Neural cell (in vitro differentiated cells): ENCODE data around the gene SKIC2. TPM values are rescaled to one million over a fixed set of nuclear protein-coding genes. Genes with fewer than 3 reads are reported as not detected.

Source experiments
- H2AFZ ChIP-seq: fragments of 200-600, 300-800 bp; sonication (generic), shearing (Covaris generic); 2 replicates; pipeline ENCODE4 v1.6.0; 2014; ENCODE audit warnings: low read depth, mild to moderate bottlenecking, antibody characterized with exemption, low read length, moderate library complexity
- H3F3A ChIP-seq: fragments of 200-600 bp; shearing (Covaris generic); 2 replicates; pipeline ENCODE4 v1.6.1; 2016; ENCODE audit warnings: mild to moderate bottlenecking, moderate library complexity, mixed read lengths, antibody characterized with exemption, low read length; ENCODE audit not compliant: insufficient read depth, poor library complexity, severe bottlenecking
- H3K27ac ChIP-seq: fragments of 200-600, 300-800 bp; sonication (generic), shearing (Covaris generic); 2 replicates; pipeline ENCODE4 v1.5.1; 2014; ENCODE audit warnings: mild to moderate bottlenecking, low read length, moderate library complexity
- H3K27me3 ChIP-seq: fragments of 300-800, 200-600 bp; sonication (generic), shearing (Covaris generic); 2 replicates; pipeline ENCODE4 v1.6.0; 2014; ENCODE audit warnings: mild to moderate bottlenecking, low read depth, low read length, moderate library complexity; ENCODE audit not compliant: insufficient read depth
- H3K36me3 ChIP-seq: fragments of 300-800, 200-600 bp; sonication (generic), shearing (Covaris generic); 2 replicates; pipeline ENCODE4 v1.5.1; 2014; ENCODE audit warnings: mild to moderate bottlenecking, antibody characterized with exemption, low read length, moderate library complexity; ENCODE audit not compliant: insufficient read depth
- H3K4me2 ChIP-seq: fragments of 300-800, 200-600 bp; sonication (generic), shearing (Covaris generic); 2 replicates; pipeline ENCODE4 v1.6.0; 2014; ENCODE audit warnings: mild to moderate bottlenecking, low read length
- H3K4me3 ChIP-seq: fragments of 300-800, 200-600 bp; sonication (generic), shearing (Covaris generic); 2 replicates; pipeline ENCODE4 v1.5.1; 2014; ENCODE audit warnings: mild to moderate bottlenecking, low read length, moderate library complexity
- H3K79me2 ChIP-seq: fragments of 200-600 bp; shearing (Covaris generic); replicated peaks from 2 replicates; pipeline ENCODE4 v1.6.0; 2014; ENCODE audit warnings: mild to moderate bottlenecking, low read length, moderate library complexity; ENCODE audit not compliant: insufficient read depth
- H3K9ac ChIP-seq: fragments of 300-800, 200-600 bp; sonication (generic), shearing (Covaris generic); 2 replicates; pipeline ENCODE4 v1.6.1; 2016; ENCODE audit warnings: mild to moderate bottlenecking, low read length, mixed read lengths
- H3K9me2 ChIP-seq: fragments of 200-600 bp; shearing (Covaris generic); 2 replicates; pipeline ENCODE4 v1.6.1; 2016; ENCODE audit warnings: mild to moderate bottlenecking, low read length, mixed read lengths; ENCODE audit not compliant: insufficient read depth
- H3K9me3 ChIP-seq: fragments of 200-600, 300-800 bp; sonication (generic), shearing (Covaris generic); 2 replicates; pipeline ENCODE4 v1.6.1; 2016; ENCODE audit warnings: mild to moderate bottlenecking, mixed run types, low read length, moderate library complexity, mixed read lengths
- H4K20me1 ChIP-seq: fragments of 200-600 bp; shearing (Covaris generic); 2 replicates; pipeline ENCODE4 v1.6.1; 2016; ENCODE audit warnings: mild to moderate bottlenecking, mixed run types; ENCODE audit not compliant: insufficient read depth
- EP300 ChIP-seq: fragments of 450-650 bp; conservative IDR thresholded peaks from 2 replicates; pipeline ENCODE4 v1.6.1; 2014; ENCODE audit warnings: antibody characterized with exemption, mild to moderate bottlenecking, moderate library complexity; ENCODE audit not compliant: poor library complexity, severe bottlenecking
- EZH2 ChIP-seq: fragments of 200-600, 300-800 bp; shearing (Covaris generic), sonication (generic); IDR thresholded peaks from 2 replicates; pipeline ENCODE4 v1.6.1; 2014; ENCODE audit warnings: antibody characterized with exemption, low read length, borderline replicate concordance, mild to moderate bottlenecking; ENCODE audit not compliant: insufficient read depth, poor library complexity, severe bottlenecking
- MXI1 ChIP-seq: fragments of 450-650 bp; conservative IDR thresholded peaks from 2 replicates; pipeline ENCODE4 v1.6.1; 2014; ENCODE audit warnings: antibody characterized with exemption, mild to moderate bottlenecking; ENCODE audit not compliant: poor library complexity, severe bottlenecking
- POLR2AphosphoS5 ChIP-seq: IDR thresholded peaks from 2 replicates; pipeline ENCODE4 v1.6.1; 2012
- RAD21 ChIP-seq: fragments of 450-650 bp; conservative IDR thresholded peaks from 2 replicates; pipeline ENCODE4 v1.6.1; 2014; ENCODE audit warnings: antibody characterized with exemption, mild to moderate bottlenecking, moderate library complexity
- REST ChIP-seq: IDR thresholded peaks from 2 replicates; pipeline ENCODE4 v1.6.1; 2012; ENCODE audit warnings: borderline replicate concordance
- SMC3 ChIP-seq: fragments of 450-650 bp; conservative IDR thresholded peaks from 2 replicates; pipeline ENCODE4 v1.6.1; 2014; ENCODE audit warnings: antibody characterized with exemption, mild to moderate bottlenecking, moderate library complexity; ENCODE audit not compliant: poor library complexity
- TAF1 ChIP-seq: IDR thresholded peaks from 2 replicates; pipeline ENCODE4 v1.6.1; 2012; ENCODE audit warnings: low read depth
- polyA plus RNA-seq: library from polyadenylated mRNA; depleted of rRNA; stranded (reverse); fragments of >200 nt; gene quantifications from 2 replicates; pipeline ENCODE4 v1.2.3, GENCODE V29; 2014
- TF ChIP-seq, protein P1 (sequence below): fragments of 450-650 bp; IDR thresholded peaks from 2 replicates; pipeline ENCODE4 v1.5.1; 2014; ENCODE audit warnings: antibody characterized with exemption, mild to moderate bottlenecking, moderate library complexity; ENCODE audit not compliant: poor library complexity, severe bottlenecking

SKIC2 gene
- polyA plus RNA-seq, 1 donor from 2014 or later: 48.2 TPM

DNA sequence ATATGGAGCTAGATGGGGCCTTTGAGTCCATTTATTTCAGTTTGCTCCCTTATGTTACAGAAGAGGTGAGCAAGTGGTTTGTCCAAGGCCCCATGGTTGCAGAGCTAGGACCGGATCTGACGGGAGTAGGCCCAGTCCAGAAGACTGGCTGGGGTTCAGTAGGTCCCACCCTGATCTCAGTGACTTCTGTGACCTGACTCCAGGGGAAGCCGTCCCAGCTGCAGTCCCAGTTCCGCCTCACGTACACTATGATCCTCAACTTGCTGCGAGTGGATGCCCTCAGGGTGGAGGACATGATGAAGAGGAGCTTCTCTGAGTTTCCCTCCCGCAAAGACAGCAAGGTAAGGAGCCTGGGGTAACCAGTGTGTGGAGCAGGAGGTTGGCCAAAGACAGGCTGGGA lies 7.5 kb downstream of the SKIC2 start:
- Histone ChIP-seq H3K4me3 (no peak overlapping the region), H3K27ac (no peak overlapping the region), H3K9ac (no peak overlapping the region), H3K4me2 (no peak overlapping the region), H3K9me2 (no peaks in the 10 kb centered on the region), H4K20me1 (no peaks in the 10 kb centered on the region), H3F3A (no peaks in the 10 kb centered on the region), H3K27me3 (no peaks in the 10 kb centered on the region), H2AFZ (no peak overlapping the region), H3K36me3 (no peaks in the 10 kb centered on the region), H3K79me2 (peaks cover 5% of the 10 kb centered on the region), H3K9me3 (no peaks in the 10 kb centered on the region)
- TF ChIP-seq POLR2AphosphoS5 (no peak), EP300 (no peak), MXI1 (no peak), RAD21 (no peak), EZH2 (no peak), REST (no peak), TAF1 (no peak), SMC3 (no peak)
- TF ChIP-seq, protein P1, sequence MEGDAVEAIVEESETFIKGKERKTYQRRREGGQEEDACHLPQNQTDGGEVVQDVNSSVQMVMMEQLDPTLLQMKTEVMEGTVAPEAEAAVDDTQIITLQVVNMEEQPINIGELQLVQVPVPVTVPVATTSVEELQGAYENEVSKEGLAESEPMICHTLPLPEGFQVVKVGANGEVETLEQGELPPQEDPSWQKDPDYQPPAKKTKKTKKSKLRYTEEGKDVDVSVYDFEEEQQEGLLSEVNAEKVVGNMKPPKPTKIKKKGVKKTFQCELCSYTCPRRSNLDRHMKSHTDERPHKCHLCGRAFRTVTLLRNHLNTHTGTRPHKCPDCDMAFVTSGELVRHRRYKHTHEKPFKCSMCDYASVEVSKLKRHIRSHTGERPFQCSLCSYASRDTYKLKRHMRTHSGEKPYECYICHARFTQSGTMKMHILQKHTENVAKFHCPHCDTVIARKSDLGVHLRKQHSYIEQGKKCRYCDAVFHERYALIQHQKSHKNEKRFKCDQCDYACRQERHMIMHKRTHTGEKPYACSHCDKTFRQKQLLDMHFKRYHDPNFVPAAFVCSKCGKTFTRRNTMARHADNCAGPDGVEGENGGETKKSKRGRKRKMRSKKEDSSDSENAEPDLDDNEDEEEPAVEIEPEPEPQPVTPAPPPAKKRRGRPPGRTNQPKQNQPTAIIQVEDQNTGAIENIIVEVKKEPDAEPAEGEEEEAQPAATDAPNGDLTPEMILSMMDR: no peak

DNA sequence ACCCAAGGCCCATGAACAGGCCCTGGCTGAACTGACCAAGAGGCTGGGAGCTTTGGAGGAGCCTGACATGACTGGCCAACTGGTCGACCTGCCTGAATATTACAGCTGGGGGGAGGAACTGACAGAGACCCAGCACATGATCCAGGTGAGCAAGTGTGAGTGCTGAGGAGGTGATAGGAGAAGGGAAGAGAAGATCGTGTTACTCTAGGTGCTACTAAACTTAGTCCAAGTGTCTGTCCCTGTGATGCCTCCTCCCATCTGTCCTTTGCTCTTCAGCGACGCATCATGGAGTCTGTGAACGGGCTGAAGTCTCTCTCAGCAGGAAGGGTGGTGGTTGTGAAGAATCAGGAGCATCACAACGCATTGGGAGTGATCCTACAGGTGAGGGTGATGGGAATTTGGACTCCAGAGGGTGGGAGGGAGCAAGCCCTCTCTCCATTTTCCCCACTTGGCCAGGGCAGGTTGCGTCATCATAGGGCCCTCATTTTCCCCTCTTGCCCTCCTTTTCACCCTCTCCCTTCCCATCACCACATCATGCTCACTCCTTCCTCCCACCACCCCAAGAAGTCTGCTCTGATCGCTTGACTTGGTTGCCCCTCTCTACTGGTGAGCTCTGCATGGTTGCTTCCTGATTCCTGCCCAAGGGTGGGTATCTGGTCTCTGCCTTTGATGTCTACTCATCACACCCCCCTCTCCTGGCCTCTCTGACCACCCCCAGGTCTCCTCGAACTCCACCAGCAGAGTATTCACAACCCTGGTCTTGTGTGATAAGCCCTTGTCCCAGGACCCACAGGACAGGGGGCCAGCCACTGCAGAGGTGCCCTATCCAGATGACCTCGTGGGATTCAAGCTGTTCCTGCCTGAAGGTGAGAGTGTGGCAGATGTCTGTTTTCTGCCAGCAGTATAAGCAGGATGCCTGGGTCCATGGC lies 8.3 kb downstream of the SKIC2 start:
- Histone ChIP-seq H3K27ac (no peak overlapping the region), H3F3A (no peaks in the 10 kb centered on the region), H3K27me3 (no peaks in the 10 kb centered on the region), H3K79me2 (peaks cover 5% of the 10 kb centered on the region), H2AFZ (no peak overlapping the region), H3K4me2 (no peak overlapping the region), H3K9me3 (no peaks in the 10 kb centered on the region), H3K36me3 (no peaks in the 10 kb centered on the region), H3K9ac (no peak overlapping the region), H4K20me1 (no peaks in the 10 kb centered on the region), H3K9me2 (no peaks in the 10 kb centered on the region), H3K4me3 (no peak overlapping the region)
- TF ChIP-seq TAF1 (no peak), SMC3 (no peak), EZH2 (no peak), REST (no peak), POLR2AphosphoS5 (no peak)
- TF ChIP-seq, protein P1: no peak
